ENCODE results near the gene STARD10. TPM values are rescaled to one million over a fixed set of nuclear protein-coding genes. Genes with fewer than 3 reads are reported as not detected.

The STARD10 gene
- total and polyA plus RNA-seq, 2 experiments from 2014 or later, result 16.6 to 20.5 TPM

DNA sequence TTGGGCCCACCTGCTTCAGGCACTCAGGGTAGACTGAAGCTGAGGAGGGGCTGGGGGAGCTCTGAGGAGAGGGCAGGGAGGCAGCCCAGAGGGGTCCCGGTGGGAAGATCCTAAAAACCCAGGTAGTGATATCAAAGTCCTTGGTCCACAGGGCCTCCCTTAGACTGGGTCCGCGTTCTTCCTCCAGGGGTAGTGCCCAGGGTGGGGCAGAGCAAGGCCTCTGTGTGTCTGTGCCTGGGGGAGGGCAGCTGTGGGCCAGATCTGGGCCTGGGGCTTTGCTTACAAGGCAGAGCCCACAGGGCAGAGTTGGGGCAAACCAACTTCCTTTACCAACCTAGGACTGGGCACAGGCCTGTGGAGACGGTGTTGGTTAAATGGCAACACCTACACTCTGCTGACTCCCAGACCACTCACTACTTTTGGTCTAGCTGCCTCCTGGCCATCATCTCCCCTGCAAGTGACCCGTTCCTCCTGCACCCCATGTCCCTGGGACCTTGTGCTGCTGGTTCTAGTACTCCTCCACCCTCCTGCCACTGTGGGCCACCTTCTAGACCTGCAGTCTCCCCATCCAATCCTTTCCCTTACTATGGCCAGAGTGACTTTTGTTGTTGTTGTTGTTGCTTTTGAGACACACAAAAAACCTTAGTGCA is 36.2 kb upstream of the STARD10 start:
- Histone ChIP-seq H3K27me3 (ENCODE audit: insufficient read depth) (no peaks in the 10 kb centered on the region), H3K36me3 (ENCODE audit: insufficient read depth) (no peaks in the 10 kb centered on the region), H4K20me1 (replicated peaks; ENCODE audit: insufficient read depth) (peaks cover 2% of the 10 kb centered on the region; the same call in 1 of the 2 replicates), H3K4me2 (no peak overlapping the region), H3K9me2 (ENCODE audit: insufficient read depth) (no peaks in the 10 kb centered on the region), H3K79me2 (replicated peaks; ENCODE audit: insufficient read depth) (no peaks in the 10 kb centered on the region), H3F3A (replicated peaks; ENCODE audit: low read depth) (no peaks in the 10 kb centered on the region), H3K4me3 (no peak overlapping the region), H3K27ac (ENCODE audit: low read depth) (no peak overlapping the region), H3K4me1 (ENCODE audit: insufficient read depth) (peaks cover 7% of the 10 kb centered on the region), H2AFZ (no peak overlapping the region)
- TF ChIP-seq CREB1 (CRISPR knock-in tag; IDR thresholded peaks at IDR 0.05; ENCODE audit: low read depth) (no peak), ZNF114 (CRISPR knock-in tag; IDR thresholded peaks at IDR 0.05) (no peak)
- TF ChIP-seq, protein P1, sequence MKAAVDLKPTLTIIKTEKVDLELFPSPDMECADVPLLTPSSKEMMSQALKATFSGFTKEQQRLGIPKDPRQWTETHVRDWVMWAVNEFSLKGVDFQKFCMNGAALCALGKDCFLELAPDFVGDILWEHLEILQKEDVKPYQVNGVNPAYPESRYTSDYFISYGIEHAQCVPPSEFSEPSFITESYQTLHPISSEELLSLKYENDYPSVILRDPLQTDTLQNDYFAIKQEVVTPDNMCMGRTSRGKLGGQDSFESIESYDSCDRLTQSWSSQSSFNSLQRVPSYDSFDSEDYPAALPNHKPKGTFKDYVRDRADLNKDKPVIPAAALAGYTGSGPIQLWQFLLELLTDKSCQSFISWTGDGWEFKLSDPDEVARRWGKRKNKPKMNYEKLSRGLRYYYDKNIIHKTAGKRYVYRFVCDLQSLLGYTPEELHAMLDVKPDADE (IDR thresholded peaks at IDR 0.05), result no peak
- TF ChIP-seq, protein P2, sequence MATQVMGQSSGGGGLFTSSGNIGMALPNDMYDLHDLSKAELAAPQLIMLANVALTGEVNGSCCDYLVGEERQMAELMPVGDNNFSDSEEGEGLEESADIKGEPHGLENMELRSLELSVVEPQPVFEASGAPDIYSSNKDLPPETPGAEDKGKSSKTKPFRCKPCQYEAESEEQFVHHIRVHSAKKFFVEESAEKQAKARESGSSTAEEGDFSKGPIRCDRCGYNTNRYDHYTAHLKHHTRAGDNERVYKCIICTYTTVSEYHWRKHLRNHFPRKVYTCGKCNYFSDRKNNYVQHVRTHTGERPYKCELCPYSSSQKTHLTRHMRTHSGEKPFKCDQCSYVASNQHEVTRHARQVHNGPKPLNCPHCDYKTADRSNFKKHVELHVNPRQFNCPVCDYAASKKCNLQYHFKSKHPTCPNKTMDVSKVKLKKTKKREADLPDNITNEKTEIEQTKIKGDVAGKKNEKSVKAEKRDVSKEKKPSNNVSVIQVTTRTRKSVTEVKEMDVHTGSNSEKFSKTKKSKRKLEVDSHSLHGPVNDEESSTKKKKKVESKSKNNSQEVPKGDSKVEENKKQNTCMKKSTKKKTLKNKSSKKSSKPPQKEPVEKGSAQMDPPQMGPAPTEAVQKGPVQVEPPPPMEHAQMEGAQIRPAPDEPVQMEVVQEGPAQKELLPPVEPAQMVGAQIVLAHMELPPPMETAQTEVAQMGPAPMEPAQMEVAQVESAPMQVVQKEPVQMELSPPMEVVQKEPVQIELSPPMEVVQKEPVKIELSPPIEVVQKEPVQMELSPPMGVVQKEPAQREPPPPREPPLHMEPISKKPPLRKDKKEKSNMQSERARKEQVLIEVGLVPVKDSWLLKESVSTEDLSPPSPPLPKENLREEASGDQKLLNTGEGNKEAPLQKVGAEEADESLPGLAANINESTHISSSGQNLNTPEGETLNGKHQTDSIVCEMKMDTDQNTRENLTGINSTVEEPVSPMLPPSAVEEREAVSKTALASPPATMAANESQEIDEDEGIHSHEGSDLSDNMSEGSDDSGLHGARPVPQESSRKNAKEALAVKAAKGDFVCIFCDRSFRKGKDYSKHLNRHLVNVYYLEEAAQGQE (IDR thresholded peaks at IDR 0.05; ENCODE audit: unreplicated experiment), result no peak
- no peaks in the 10 kb centered on the region for H3K36me3 Mint-ChIP-seq (ENCODE audit: low read depth)
- no peaks in the 10 kb centered on the region for H3K9me3 Mint-ChIP-seq
- ATAC-seq (no peak), DNase-seq (ENCODE audit: low spot score) (no peak)
- H3K27ac Mint-ChIP-seq, result no peak overlapping the region
- no peak overlapping the region for H3K4me3 Mint-ChIP-seq
- H3K27me3 Mint-ChIP-seq (ENCODE audit: insufficient read depth, low read depth, poor library complexity), result peaks cover 15% of the 10 kb centered on the region
- peaks cover 8% of the 10 kb centered on the region; the same call in 2 of the 3 replicates for H3K4me1 Mint-ChIP-seq

GRCh38 chr11:72829178-72829577 is 35.3 kb upstream of the STARD10 start:
- Histone ChIP-seq H2AFZ (no peak overlapping the region), H3K4me2 (no peak overlapping the region), H3K27ac (ENCODE audit: low read depth) (no peak overlapping the region), H3K4me3 (no peak overlapping the region), H3K27me3 (ENCODE audit: insufficient read depth) (no peaks in the 10 kb centered on the region), H3K36me3 (ENCODE audit: insufficient read depth) (no peaks in the 10 kb centered on the region), H3K4me1 (ENCODE audit: insufficient read depth) (peaks cover 7% of the 10 kb centered on the region), H3K79me2 (replicated peaks; ENCODE audit: insufficient read depth) (no peaks in the 10 kb centered on the region), H4K20me1 (replicated peaks; ENCODE audit: insufficient read depth) (peaks cover 2% of the 10 kb centered on the region; the same call in 1 of the 2 replicates), H3F3A (replicated peaks; ENCODE audit: low read depth) (no peaks in the 10 kb centered on the region), H3K9me2 (ENCODE audit: insufficient read depth) (no peaks in the 10 kb centered on the region)
- Mint-ChIP-seq H3K4me1 (peaks cover 8% of the 10 kb centered on the region; the same call in 2 of the 3 replicates), H3K27me3 (ENCODE audit: insufficient read depth, low read depth, poor library complexity) (peaks cover 18% of the 10 kb centered on the region), H3K4me3 (no peak overlapping the region), H3K9me3 (no peaks in the 10 kb centered on the region; the same call in 2 of the 3 replicates), H3K27ac (no peak overlapping the region), H3K36me3 (ENCODE audit: low read depth) (no peaks in the 10 kb centered on the region; the same call in 2 of the 3 replicates)
- ATAC-seq (no peak), DNase-seq (ENCODE audit: low spot score) (no peak)
- no peak for TF ChIP-seq NANOG (IDR thresholded peaks at IDR 0.05; ENCODE audit: borderline replicate concordance)
- TF ChIP-seq ZNF114 (CRISPR knock-in tag; IDR thresholded peaks at IDR 0.05), result no peak
- TF ChIP-seq, protein P1 (IDR thresholded peaks at IDR 0.05), result no peak
- TF ChIP-seq, protein P3, sequence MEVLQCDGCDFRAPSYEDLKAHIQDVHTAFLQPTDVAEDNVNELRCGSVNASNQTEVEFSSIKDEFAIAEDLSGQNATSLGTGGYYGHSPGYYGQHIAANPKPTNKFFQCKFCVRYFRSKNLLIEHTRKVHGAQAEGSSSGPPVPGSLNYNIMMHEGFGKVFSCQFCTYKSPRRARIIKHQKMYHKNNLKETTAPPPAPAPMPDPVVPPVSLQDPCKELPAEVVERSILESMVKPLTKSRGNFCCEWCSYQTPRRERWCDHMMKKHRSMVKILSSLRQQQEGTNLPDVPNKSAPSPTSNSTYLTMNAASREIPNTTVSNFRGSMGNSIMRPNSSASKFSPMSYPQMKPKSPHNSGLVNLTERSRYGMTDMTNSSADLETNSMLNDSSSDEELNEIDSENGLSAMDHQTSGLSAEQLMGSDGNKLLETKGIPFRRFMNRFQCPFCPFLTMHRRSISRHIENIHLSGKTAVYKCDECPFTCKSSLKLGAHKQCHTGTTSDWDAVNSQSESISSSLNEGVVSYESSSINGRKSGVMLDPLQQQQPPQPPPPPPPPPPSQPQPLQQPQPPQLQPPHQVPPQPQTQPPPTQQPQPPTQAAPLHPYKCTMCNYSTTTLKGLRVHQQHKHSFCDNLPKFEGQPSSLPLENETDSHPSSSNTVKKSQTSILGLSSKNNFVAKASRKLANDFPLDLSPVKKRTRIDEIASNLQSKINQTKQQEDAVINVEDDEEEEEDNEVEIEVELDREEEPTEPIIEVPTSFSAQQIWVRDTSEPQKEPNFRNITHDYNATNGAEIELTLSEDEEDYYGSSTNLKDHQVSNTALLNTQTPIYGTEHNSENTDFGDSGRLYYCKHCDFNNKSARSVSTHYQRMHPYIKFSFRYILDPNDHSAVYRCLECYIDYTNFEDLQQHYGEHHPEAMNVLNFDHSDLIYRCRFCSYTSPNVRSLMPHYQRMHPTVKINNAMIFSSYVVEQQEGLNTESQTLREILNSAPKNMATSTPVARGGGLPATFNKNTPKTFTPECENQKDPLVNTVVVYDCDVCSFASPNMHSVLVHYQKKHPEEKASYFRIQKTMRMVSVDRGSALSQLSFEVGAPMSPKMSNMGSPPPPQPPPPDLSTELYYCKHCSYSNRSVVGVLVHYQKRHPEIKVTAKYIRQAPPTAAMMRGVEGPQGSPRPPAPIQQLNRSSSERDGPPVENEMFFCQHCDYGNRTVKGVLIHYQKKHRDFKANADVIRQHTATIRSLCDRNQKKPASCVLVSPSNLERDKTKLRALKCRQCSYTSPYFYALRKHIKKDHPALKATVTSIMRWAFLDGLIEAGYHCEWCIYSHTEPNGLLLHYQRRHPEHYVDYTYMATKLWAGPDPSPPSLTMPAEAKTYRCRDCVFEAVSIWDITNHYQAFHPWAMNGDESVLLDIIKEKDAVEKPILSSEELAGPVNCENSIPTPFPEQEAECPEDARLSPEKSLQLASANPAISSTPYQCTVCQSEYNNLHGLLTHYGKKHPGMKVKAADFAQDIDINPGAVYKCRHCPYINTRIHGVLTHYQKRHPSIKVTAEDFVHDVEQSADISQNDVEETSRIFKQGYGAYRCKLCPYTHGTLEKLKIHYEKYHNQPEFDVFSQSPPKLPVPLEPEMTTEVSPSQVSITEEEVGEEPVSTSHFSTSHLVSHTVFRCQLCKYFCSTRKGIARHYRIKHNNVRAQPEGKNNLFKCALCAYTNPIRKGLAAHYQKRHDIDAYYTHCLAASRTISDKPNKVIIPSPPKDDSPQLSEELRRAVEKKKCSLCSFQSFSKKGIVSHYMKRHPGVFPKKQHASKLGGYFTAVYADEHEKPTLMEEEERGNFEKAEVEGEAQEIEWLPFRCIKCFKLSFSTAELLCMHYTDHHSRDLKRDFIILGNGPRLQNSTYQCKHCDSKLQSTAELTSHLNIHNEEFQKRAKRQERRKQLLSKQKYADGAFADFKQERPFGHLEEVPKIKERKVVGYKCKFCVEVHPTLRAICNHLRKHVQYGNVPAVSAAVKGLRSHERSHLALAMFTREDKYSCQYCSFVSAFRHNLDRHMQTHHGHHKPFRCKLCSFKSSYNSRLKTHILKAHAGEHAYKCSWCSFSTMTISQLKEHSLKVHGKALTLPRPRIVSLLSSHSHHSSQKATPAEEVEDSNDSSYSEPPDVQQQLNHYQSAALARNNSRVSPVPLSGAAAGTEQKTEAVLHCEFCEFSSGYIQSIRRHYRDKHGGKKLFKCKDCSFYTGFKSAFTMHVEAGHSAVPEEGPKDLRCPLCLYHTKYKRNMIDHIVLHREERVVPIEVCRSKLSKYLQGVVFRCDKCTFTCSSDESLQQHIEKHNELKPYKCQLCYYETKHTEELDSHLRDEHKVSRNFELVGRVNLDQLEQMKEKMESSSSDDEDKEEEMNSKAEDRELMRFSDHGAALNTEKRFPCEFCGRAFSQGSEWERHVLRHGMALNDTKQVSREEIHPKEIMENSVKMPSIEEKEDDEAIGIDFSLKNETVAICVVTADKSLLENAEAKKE (CRISPR knock-in tag; IDR thresholded peaks at IDR 0.05), result no peak
- TF ChIP-seq JUNB (IDR thresholded peaks at IDR 0.05; ENCODE audit: unreplicated experiment), result no peak
- TF ChIP-seq EZH2 (IDR thresholded peaks at IDR 0.05; ENCODE audit: low read depth, unreplicated experiment), result no peak

Measured in GM23338 (cell line).